HepG2 (cell line): ENCODE measurements around the gene GRK5. TPM values are rescaled to one million over a fixed set of nuclear protein-coding genes. Genes with fewer than 3 reads are reported as not detected.

Source experiments
- ATAC-seq: fragments of 200-7000 bp; cut with Tn5 transposase; 3 replicates; pipeline ENCODE4 v1.9.1; 2020; ENCODE audit warnings: mild to moderate bottlenecking, moderate library complexity
- BruUV-seq: library from RNA; stranded (reverse); fragments of 400-500 nt; replicated peaks from 2 replicates; lab custom pipeline; 2021; lab: Mats Ljungman, UMichigan
- CTCF ChIA-PET: fragments of 300-600 bp; formaldehyde crosslinking; extraction: SDS; loops from one replicate; lab custom pipeline; 2021; ENCODE audit warnings: low total read pairs, inconsistent platforms, low intra/inter-chr PET ratio; lab: Yijun Ruan, JAX
- POLR2A ChIA-PET: fragments of 350-600 bp; sonication (Branson Sonifier 250); formaldehyde crosslinking; loops from one replicate; lab custom pipeline; 2020; ENCODE audit warnings: antibody characterized with exemption, inconsistent platforms; lab: Yijun Ruan, JAX
- DNase-seq: peaks from one replicate; pipeline ENCODE4 v3.0.0-alpha.2; 2015; ENCODE audit warnings: low spot score
- FAIRE-seq: peaks from 3 replicates; lab custom pipeline; 2011; peaks lifted over from hg19 to GRCh38; lab: Jason Lieb, UNC
- H2AFZ ChIP-seq: one replicate; pipeline ENCODE4 v1.6.1; 2011; ENCODE audit warnings: low read length, inconsistent platforms
- H3K27ac ChIP-seq: fragments of 300-600 bp; 3 replicates; pipeline ENCODE4 v1.8.0; 2011; ENCODE audit warnings: mixed run types, mild to moderate bottlenecking, mixed read lengths, low read length, inconsistent platforms; ENCODE audit not compliant: insufficient read depth; ENCODE audit errors: extremely low read length
- H3K27me3 ChIP-seq, 2 experiments: fragments of 200-600 bp in 1 of 2; 2 replicates in 1 of 2; 3 replicates in 1 of 2; pipeline versions ENCODE4 v1.6.0 to v1.8.0; 2011; ENCODE audit warnings: low read length in 2 of 2, mild to moderate bottlenecking in 2 of 2, moderate library complexity in 2 of 2, inconsistent platforms in 1 of 2; ENCODE audit not compliant: insufficient read depth in 2 of 2, control insufficient read depth in 1 of 2
- H3K36me3 ChIP-seq, 2 experiments: fragments of 200-600 bp in 1 of 2; replicated peaks in 1 of 2; 2 replicates in 1 of 2; 3 replicates in 1 of 2; pipeline versions ENCODE4 v1.5.1 to v1.8.0; 2011; ENCODE audit warnings: low read length in 2 of 2, inconsistent platforms in 1 of 2; ENCODE audit not compliant: insufficient read depth in 2 of 2, control insufficient read depth in 1 of 2
- H3K4me1 ChIP-seq: 2 replicates; pipeline ENCODE4 v1.5.1; 2012; ENCODE audit warnings: low read length, inconsistent platforms; ENCODE audit not compliant: insufficient read depth
- H3K4me2 ChIP-seq: 2 replicates; pipeline ENCODE4 v1.6.0; 2011; ENCODE audit warnings: low read depth, low read length, inconsistent platforms
- H3K4me3 ChIP-seq, 3 experiments: fragments of 200-600 bp in 1 of 3; sonication (generic), shearing (Covaris generic) in 1 of 3; replicated peaks in 1 of 3; 2 replicates each; pipeline ENCODE4 v1.5.1; 2011 to 2016; ENCODE audit warnings: low read length in 3 of 3, inconsistent platforms in 2 of 3, low read depth in 2 of 3, mild to moderate bottlenecking in 2 of 3, control low read depth in 1 of 3, mixed read lengths in 1 of 3; ENCODE audit not compliant: insufficient read depth in 1 of 3
- H3K79me2 ChIP-seq: one replicate; pipeline ENCODE4 v1.6.1; 2011; ENCODE audit warnings: low read length, inconsistent platforms; ENCODE audit not compliant: insufficient read depth
- H3K9ac ChIP-seq: 2 replicates; pipeline ENCODE4 v1.6.0; 2011; ENCODE audit warnings: mild to moderate bottlenecking, low read depth, low read length, inconsistent platforms; ENCODE audit not compliant: insufficient read depth
- H3K9me3 ChIP-seq: 2 replicates; pipeline ENCODE4 v1.5.1; 2012; ENCODE audit warnings: mild to moderate bottlenecking, low read length
- H4K20me1 ChIP-seq: 2 replicates; pipeline ENCODE4 v1.6.0; 2011; ENCODE audit warnings: inconsistent platforms, mild to moderate bottlenecking, low read length, moderate library complexity; ENCODE audit not compliant: insufficient read depth
- CSRNP1 ChIP-seq: sonication (generic); formaldehyde crosslinking; IDR thresholded peaks from 2 replicates; pipeline ENCODE4 v1.8.1; 2023; ENCODE audit warnings: mild to moderate bottlenecking, missing genetic modification reagents
- MED8 ChIP-seq: sonication (generic); formaldehyde crosslinking; IDR thresholded peaks from 2 replicates; pipeline ENCODE4 v1.8.1; 2023; ENCODE audit warnings: mild to moderate bottlenecking, missing genetic modification reagents; ENCODE audit not compliant: insufficient replicate concordance
- NAIF1 ChIP-seq: sonication (generic); formaldehyde crosslinking; IDR thresholded peaks from 2 replicates; pipeline ENCODE4 v1.5.0; 2020; ENCODE audit warnings: mild to moderate bottlenecking, missing genetic modification reagents, borderline replicate concordance
- THAP8 ChIP-seq: sonication (generic); formaldehyde crosslinking; IDR thresholded peaks from 2 replicates; pipeline ENCODE4 v1.5.1; 2020; ENCODE audit warnings: missing genetic modification reagents, mild to moderate bottlenecking, borderline replicate concordance
- TOPORS ChIP-seq: sonication (generic); formaldehyde crosslinking; IDR thresholded peaks from 2 replicates; pipeline ENCODE4 v1.8.0; 2023; ENCODE audit warnings: mild to moderate bottlenecking, missing genetic modification reagents
- ZBTB34 ChIP-seq: sonication (generic); formaldehyde crosslinking; IDR thresholded peaks from 2 replicates; pipeline ENCODE4 v1.8.0; 2022; ENCODE audit warnings: mild to moderate bottlenecking, missing genetic modification reagents
- ZNF235 ChIP-seq: sonication (generic); formaldehyde crosslinking; IDR thresholded peaks from 2 replicates; pipeline ENCODE4 v1.8.1; 2023; ENCODE audit warnings: mild to moderate bottlenecking, missing genetic modification reagents, borderline replicate concordance
- ZNF337 ChIP-seq: sonication (generic); formaldehyde crosslinking; IDR thresholded peaks from 2 replicates; pipeline ENCODE4 v1.5.1; 2020; ENCODE audit warnings: missing genetic modification reagents, low read depth, mild to moderate bottlenecking, borderline replicate concordance
- WGBS: methylation state at CpG from one replicate; pipeline ENCODE4 v1.1.6; 2017; ENCODE audit warnings: low lambda C conversion rate; 5-methylcytosine and 5-hydroxymethylcytosine counted together
- in situ Hi-C: cut with HindIII; loops from 2 replicates; pipeline ENCODE4 v1.10.0; 2017; ENCODE audit warnings: low pct_unique_long_range_greater_than_20kb; ENCODE audit not compliant: extremely low pct_ligation_motif_present
- intact Hi-C: fragments of 100-400 bp; cut with micrococcal nuclease; formaldehyde crosslinking; loops from one replicate; pipeline ENCODE4 v1.10.0; 2022; ENCODE audit not compliant: unreplicated experiment
- polyA plus RNA-seq, 8 experiments: library from polyadenylated mRNA; depleted of rRNA in 3 of 8; stranded (reverse) in 7 of 8; unstranded in 1 of 8; fragments of >200 nt; fragmentation: Illumina TruSeq in 4 of 8; extraction: Trizol in 4 of 8; gene quantifications; 2 replicates each; pipeline versions ENCODE4 v1.2.1 to v1.2.3, GENCODE V29; 2011 to 2016; ENCODE audit warnings: low read depth in 4 of 8, missing spikeins in 1 of 8, mixed read lengths in 1 of 8; ENCODE audit not compliant: insufficient read depth in 1 of 8
- total RNA-seq, 5 experiments: library from RNA; depleted of rRNA; stranded (reverse); fragments of >200 nt; fragmentation: Illumina TruSeq; extraction: Trizol; gene quantifications; 2 replicates each; pipeline ENCODE4 v1.2.3, GENCODE V29; 2016; ENCODE audit warnings: low read depth in 1 of 5
- TF ChIP-seq, protein P1 (sequence below): sonication (generic); formaldehyde crosslinking; IDR thresholded peaks from 2 replicates; pipeline ENCODE4 v1.4.0; 2020; ENCODE audit warnings: missing genetic modification reagents
- TF ChIP-seq, protein P2 (sequence below): IDR thresholded peaks from 2 replicates; pipeline ENCODE4 v1.6.1; 2016; ENCODE audit warnings: missing biosample characterization, missing genetic modification reagents, low read depth

Gene GRK5
- total and polyA plus RNA-seq, 2 of the 13 experiments (the other 11 are each of a cell fraction or from before 2014, with no cell fraction given) = 10.4 to 12.6 TPM

GRCh38 chr10:119349937-119350501 lies 142.6 kb downstream of the GRK5 start:
- Histone ChIP-seq H4K20me1 (no peaks in the 10 kb centered on the region), H3K4me3 (no peak overlapping the region), H3K9me3 (no peaks in the 10 kb centered on the region; the same call in 1 of the 2 replicates), H3K27ac (no peak overlapping the region), H3K9ac (no peak overlapping the region), H3K36me3 (no peaks in the 10 kb centered on the region), H3K4me1 (no peaks in the 10 kb centered on the region), H2AFZ (no peak overlapping the region), H3K4me2 (no peak overlapping the region), H3K27me3 (no peaks in the 10 kb centered on the region), H3K79me2 (peaks cover 2% of the 10 kb centered on the region)
- FAIRE-seq = no peak
- POLR2A ChIA-PET = no interaction called here
- DNase-seq = no peak
- in situ Hi-C loops = no loop called here
- no TSS peak for BruUV-seq
- 93% methylated on average over 9 of the region's 9 CpGs for WGBS
- CTCF ChIA-PET = no interaction called here
- ATAC-seq = no peak
- TF ChIP-seq ZBTB34 (no peak), MED8 (CRISPR knock-in tag) (no peak), CSRNP1 (no peak), NAIF1 (CRISPR knock-in tag) (no peak), ZNF337 (CRISPR knock-in tag) (no peak), TOPORS (CRISPR knock-in tag) (no peak), THAP8 (CRISPR knock-in tag) (no peak), ZNF235 (CRISPR knock-in tag) (no peak)
- TF ChIP-seq, protein P1, sequence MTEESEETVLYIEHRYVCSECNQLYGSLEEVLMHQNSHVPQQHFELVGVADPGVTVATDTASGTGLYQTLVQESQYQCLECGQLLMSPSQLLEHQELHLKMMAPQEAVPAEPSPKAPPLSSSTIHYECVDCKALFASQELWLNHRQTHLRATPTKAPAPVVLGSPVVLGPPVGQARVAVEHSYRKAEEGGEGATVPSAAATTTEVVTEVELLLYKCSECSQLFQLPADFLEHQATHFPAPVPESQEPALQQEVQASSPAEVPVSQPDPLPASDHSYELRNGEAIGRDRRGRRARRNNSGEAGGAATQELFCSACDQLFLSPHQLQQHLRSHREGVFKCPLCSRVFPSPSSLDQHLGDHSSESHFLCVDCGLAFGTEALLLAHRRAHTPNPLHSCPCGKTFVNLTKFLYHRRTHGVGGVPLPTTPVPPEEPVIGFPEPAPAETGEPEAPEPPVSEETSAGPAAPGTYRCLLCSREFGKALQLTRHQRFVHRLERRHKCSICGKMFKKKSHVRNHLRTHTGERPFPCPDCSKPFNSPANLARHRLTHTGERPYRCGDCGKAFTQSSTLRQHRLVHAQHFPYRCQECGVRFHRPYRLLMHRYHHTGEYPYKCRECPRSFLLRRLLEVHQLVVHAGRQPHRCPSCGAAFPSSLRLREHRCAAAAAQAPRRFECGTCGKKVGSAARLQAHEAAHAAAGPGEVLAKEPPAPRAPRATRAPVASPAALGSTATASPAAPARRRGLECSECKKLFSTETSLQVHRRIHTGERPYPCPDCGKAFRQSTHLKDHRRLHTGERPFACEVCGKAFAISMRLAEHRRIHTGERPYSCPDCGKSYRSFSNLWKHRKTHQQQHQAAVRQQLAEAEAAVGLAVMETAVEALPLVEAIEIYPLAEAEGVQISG (CRISPR knock-in tag) = no peak
- TF ChIP-seq, protein P2, sequence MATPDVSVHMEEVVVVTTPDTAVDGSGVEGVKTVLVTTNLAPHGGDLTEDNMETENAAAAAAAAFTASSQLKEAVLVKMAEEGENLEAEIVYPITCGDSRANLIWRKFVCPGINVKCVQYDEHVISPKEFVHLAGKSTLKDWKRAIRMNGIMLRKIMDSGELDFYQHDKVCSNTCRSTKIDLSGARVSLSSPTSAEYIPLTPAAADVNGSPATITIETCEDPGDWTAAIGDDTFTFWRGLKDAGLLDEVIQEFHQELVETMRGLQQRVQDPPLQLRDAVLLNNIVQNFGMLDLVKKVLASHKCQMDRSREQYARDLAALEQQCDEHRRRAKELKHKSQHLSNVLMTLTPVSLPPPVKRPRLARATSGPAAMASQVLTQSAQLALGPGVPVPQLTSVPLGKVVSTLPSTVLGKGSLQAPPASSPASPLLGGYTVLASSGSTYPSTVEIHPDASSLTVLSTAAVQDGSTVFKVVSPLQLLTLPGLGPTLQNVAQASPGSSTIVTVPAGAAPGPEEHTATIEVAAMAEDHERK (CRISPR knock-in tag) = no peak
- intact Hi-C loops = no loop called here
